ENCODE measurements around the gene ARHGAP33. TPM values are rescaled to one million over a fixed set of nuclear protein-coding genes. Genes with fewer than 3 reads are reported as not detected.

Gene ARHGAP33
- total and polyA plus RNA-seq, 2 of the 4 experiments (the other 2 are of a cell fraction) = 0.72 to 11.9 TPM

- Histone ChIP-seq H3K36me3 (ENCODE audit: control insufficient read depth, insufficient read depth, low read length) (peaks cover 88% of the 10 kb centered on the region), H3K4me1 (ENCODE audit: control insufficient read depth, insufficient read depth, low read length) (no peaks in the 10 kb centered on the region), H2BK5ac (ENCODE audit: low read depth, low read length, poor library complexity, severe bottlenecking) (no peak overlapping the region), H2AK5ac (ENCODE audit: low read depth, low read length) (no peak overlapping the region), H3K56ac (ENCODE audit: extremely low read depth, insufficient read depth, low read length) (no peak overlapping the region), H3K79me1 (ENCODE audit: low read depth in 1 of 2, low read length in 2 of 2) (peaks cover 0 to 23% of the 10 kb centered on the region in 2 experiments; a peak in 3 of 4 replicates), H3K4me3 (ENCODE audit: insufficient read depth, low read depth, low read length) (no peak overlapping the region), H3K4ac (ENCODE audit: low read depth, low read length) (no peak overlapping the region), H3K18ac (ENCODE audit: low read depth, low read length) (no peak overlapping the region), H2BK120ac (ENCODE audit: low read depth, low read length) (no peak overlapping the region), H4K8ac (ENCODE audit: low read depth in 2 of 2, low read length in 2 of 2) (no peak overlapping the region), H4K20me1 (ENCODE audit: insufficient read depth, low read length) (peaks cover 9% of the 10 kb centered on the region), H3K23ac (ENCODE audit: low read depth, low read length) (no peak overlapping the region), H4K91ac (ENCODE audit: insufficient read depth, low read depth, low read length) (no peak overlapping the region), H3K14ac (replicated peaks; ENCODE audit: low read depth, low read length) (no peak overlapping the region), H3K9ac (ENCODE audit: low read depth, low read length) (no peak overlapping the region), H2BK15ac (ENCODE audit: low read depth, low read length) (no peak overlapping the region), H4K5ac (ENCODE audit: low read depth, low read length) (no peak overlapping the region), H3K9me3 (ENCODE audit: control insufficient read depth, insufficient read depth, low read length) (no peaks in the 10 kb centered on the region), H2BK20ac (ENCODE audit: low read depth, low read length) (no peak overlapping the region), H2AK9ac (replicated peaks; ENCODE audit: low read depth, low read length, poor library complexity) (no peak overlapping the region), H3K9me1 (ENCODE audit: insufficient read depth, low read length) (no peaks in the 10 kb centered on the region), H3K27me3 (ENCODE audit: control insufficient read depth, insufficient read depth, low read length) (no peaks in the 10 kb centered on the region), H2AFZ (replicated peaks; ENCODE audit: low read length, poor library complexity) (no peak overlapping the region), H3K27ac (ENCODE audit: insufficient read depth, low read length) (no peak overlapping the region), H3K4me2 (ENCODE audit: low read depth, low read length) (no peak overlapping the region)
- 88% methylated on average over 4 of the region's 9 CpGs; no CpG with 5 or more reads in 1 of the 2 experiments for WGBS, 2 experiments (ENCODE audit: extremely low coverage in 2 of 2, insufficient read length in 1 of 2)
- no peak for ATAC-seq (ENCODE audit: low read depth)
- intact Hi-C loops (cut with micrococcal nuclease) (no loop called here), in situ Hi-C loops (cut with MboI; ENCODE audit: low sequenced_read_pairs) (no loop called here), dilution Hi-C loops (cut with HindIII; ENCODE audit: low sequenced_read_pairs, unreplicated experiment) (no loop called here)
- TF ChIP-seq, protein P1, sequence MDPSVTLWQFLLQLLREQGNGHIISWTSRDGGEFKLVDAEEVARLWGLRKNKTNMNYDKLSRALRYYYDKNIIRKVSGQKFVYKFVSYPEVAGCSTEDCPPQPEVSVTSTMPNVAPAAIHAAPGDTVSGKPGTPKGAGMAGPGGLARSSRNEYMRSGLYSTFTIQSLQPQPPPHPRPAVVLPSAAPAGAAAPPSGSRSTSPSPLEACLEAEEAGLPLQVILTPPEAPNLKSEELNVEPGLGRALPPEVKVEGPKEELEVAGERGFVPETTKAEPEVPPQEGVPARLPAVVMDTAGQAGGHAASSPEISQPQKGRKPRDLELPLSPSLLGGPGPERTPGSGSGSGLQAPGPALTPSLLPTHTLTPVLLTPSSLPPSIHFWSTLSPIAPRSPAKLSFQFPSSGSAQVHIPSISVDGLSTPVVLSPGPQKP (IDR thresholded peaks at IDR 0.05; ENCODE audit: borderline replicate concordance, low read depth, low read length) = no peak
- TF ChIP-seq RCOR1 (IDR thresholded peaks at IDR 0.05; ENCODE audit: insufficient replicate concordance, low read length) (no peak), MAZ (IDR thresholded peaks at IDR 0.05; ENCODE audit: borderline replicate concordance, low read depth, low read length) (no peak), NFE2L2 (IDR thresholded peaks at IDR 0.05; ENCODE audit: low read depth, low read length) (no peak), BHLHE40 (IDR thresholded peaks at IDR 0.05; ENCODE audit: low read depth, low read length) (no peak), MXI1 (IDR thresholded peaks at IDR 0.05; ENCODE audit: borderline replicate concordance, low read depth, low read length) (no peak), CTCF (conservative IDR thresholded peaks at IDR 0.05; ENCODE audit: low read depth, low read length) (no peak), USF2 (IDR thresholded peaks at IDR 0.05; ENCODE audit: low read depth, low read length) (no peak), POLR2A (IDR thresholded peaks at IDR 0.05; ENCODE audit: low read depth, low read length) (no peak), CHD1 (IDR thresholded peaks at IDR 0.05; ENCODE audit: low read depth, low read length) (no peak), RFX5 (IDR thresholded peaks at IDR 0.05; ENCODE audit: low read depth, low read length) (no peak), SMC3 (IDR thresholded peaks at IDR 0.05; ENCODE audit: low read depth, low read length) (no peak), FOS (IDR thresholded peaks at IDR 0.05; ENCODE audit: low read depth, low read length) (no peak), MAFK (IDR thresholded peaks at IDR 0.05; ENCODE audit: low read depth, low read length) (no peak), RAD21 (IDR thresholded peaks at IDR 0.05; ENCODE audit: low read length) (no peak), CEBPB (IDR thresholded peaks at IDR 0.05; ENCODE audit: low read depth, low read length) (no peak)
- ChIA-PET POLR2A (ENCODE audit: unreplicated experiment) (no interaction called here), CTCF (no interaction called here)
- DNase-seq = no peak
- BruUV-seq (replicated peaks) = no TSS peak
Observed at GRCh38 chr19:35731353-35731752, 44.0 kb upstream of the ARHGAP33 start.

Data from IMR-90 (cell line).